Keratinocyte (primary cell): ENCODE measurements around the gene NAP1L1. TPM values are rescaled to one million over a fixed set of nuclear protein-coding genes. Genes with fewer than 3 reads are reported as not detected.

Source experiments
- DNase-seq: peaks from one replicate; pipeline ENCODE4 v3.0.0-alpha.2; 2011; ENCODE audit warnings: low read depth, missing footprints, low spot score
- FAIRE-seq: peaks from 2 replicates; lab custom pipeline; 2011; peaks lifted over from hg19 to GRCh38; lab: Jason Lieb, UNC
- H2AFZ ChIP-seq: 2 replicates; pipeline ENCODE4 v1.6.0; 2012; ENCODE audit warnings: low read length, control low read depth, inconsistent platforms; ENCODE audit not compliant: control insufficient read depth
- H3K27ac ChIP-seq: 2 replicates; pipeline ENCODE4 v1.5.1; 2011; ENCODE audit warnings: low read length; ENCODE audit not compliant: control insufficient read depth, insufficient read depth
- H3K27me3 ChIP-seq: 3 replicates; pipeline ENCODE4 v1.6.0; 2011; ENCODE audit warnings: low read length; ENCODE audit not compliant: control insufficient read depth, insufficient read depth; ENCODE audit errors: extremely low read depth
- H3K36me3 ChIP-seq, 2 experiments: 2 replicates in 1 of 2; 3 replicates in 1 of 2; pipeline ENCODE4 v1.5.1; 2011; ENCODE audit warnings: low read length in 2 of 2, mild to moderate bottlenecking in 1 of 2; ENCODE audit not compliant: control insufficient read depth in 2 of 2, insufficient read depth in 2 of 2; ENCODE audit errors: extremely low read depth in 1 of 2
- H3K4me1 ChIP-seq: 3 replicates; pipeline ENCODE4 v1.5.1; 2011; ENCODE audit warnings: low read length; ENCODE audit not compliant: control insufficient read depth, insufficient read depth; ENCODE audit errors: extremely low read depth
- H3K4me2 ChIP-seq: 3 replicates; pipeline ENCODE4 v1.6.0; 2011; ENCODE audit warnings: low read depth, low read length; ENCODE audit not compliant: control insufficient read depth, insufficient read depth; ENCODE audit errors: extremely low read depth
- H3K4me3 ChIP-seq, 3 experiments: fragments of 200-600 bp in 1 of 3; sonication (generic) in 1 of 3; 2 replicates in 2 of 3; 3 replicates in 1 of 3; pipeline ENCODE4 v1.5.1; 2011 to 2016; ENCODE audit warnings: low read length in 3 of 3, mild to moderate bottlenecking in 3 of 3, control low read depth in 2 of 3, inconsistent platforms in 1 of 3, low read depth in 1 of 3, mixed read lengths in 1 of 3, mixed run types in 1 of 3, moderate library complexity in 1 of 3; ENCODE audit not compliant: control insufficient read depth in 2 of 3, insufficient read depth in 2 of 3; ENCODE audit errors: extremely low read depth in 1 of 3
- H3K79me2 ChIP-seq: 2 replicates; pipeline ENCODE4 v1.6.0; 2012; ENCODE audit warnings: low read length; ENCODE audit not compliant: control insufficient read depth, insufficient read depth
- H3K9ac ChIP-seq: 3 replicates; pipeline ENCODE4 v1.6.0; 2011; ENCODE audit warnings: low read length; ENCODE audit not compliant: control insufficient read depth, insufficient read depth; ENCODE audit errors: extremely low read depth
- H3K9me1 ChIP-seq: 3 replicates; pipeline ENCODE4 v1.6.0; 2011; ENCODE audit warnings: low read length; ENCODE audit not compliant: control insufficient read depth, insufficient read depth; ENCODE audit errors: extremely low read depth
- H3K9me3 ChIP-seq: 2 replicates; pipeline ENCODE4 v1.5.1; 2012; ENCODE audit warnings: low read depth, low read length; ENCODE audit not compliant: control insufficient read depth
- H4K20me1 ChIP-seq: 3 replicates; pipeline ENCODE4 v1.6.0; 2011; ENCODE audit warnings: low read length; ENCODE audit not compliant: control insufficient read depth, insufficient read depth; ENCODE audit errors: extremely low read depth
- EZH2 ChIP-seq: IDR thresholded peaks from one replicate; pipeline ENCODE4 v1.6.1; 2012; ENCODE audit warnings: inconsistent platforms, mild to moderate bottlenecking, low read length, moderate library complexity
- dilution Hi-C: fragments of 300-500 bp; cut with MboI; formaldehyde crosslinking; loops from one replicate; pipeline ENCODE4 v1.7.0; 2020; ENCODE audit warnings: low sequenced_read_pairs; ENCODE audit not compliant: extremely low pct_ligation_motif_present
- polyA plus RNA-seq, 5 experiments: library from polyadenylated mRNA; depleted of rRNA in 3 of 5; stranded (reverse) in 3 of 5; stranded (forward) in 1 of 5; unstranded in 1 of 5; fragments of >200 nt; gene quantifications; 1 replicate in 1 of 5; 2 replicates in 3 of 5; 3 replicates in 1 of 5; pipeline versions ENCODE4 v1.2.1 to v1.2.3, GENCODE V29; 2011 to 2012; ENCODE audit warnings: missing spikeins in 2 of 5, low read depth in 1 of 5, low replicate concordance in 1 of 5
- TF ChIP-seq, protein P1 (sequence below), 3 experiments: IDR thresholded peaks in 1 of 3; conservative IDR thresholded peaks in 1 of 3; optimal IDR thresholded peaks in 1 of 3; 2 replicates in 2 of 3; 3 replicates in 1 of 3; pipeline versions ENCODE3 to v1.5.1; 2011; ENCODE audit warnings: low read length in 3 of 3, mild to moderate bottlenecking in 3 of 3, moderate library complexity in 2 of 3, control low read depth in 1 of 3, inconsistent platforms in 1 of 3; ENCODE audit not compliant: insufficient read depth in 2 of 3; ENCODE audit errors: extremely low read depth in 1 of 3

NAP1L1 gene
- polyA plus RNA-seq, 1 donor (not counting 4 experiments of a cell fraction or from before 2014, with no cell fraction given): 384 TPM

DNA sequence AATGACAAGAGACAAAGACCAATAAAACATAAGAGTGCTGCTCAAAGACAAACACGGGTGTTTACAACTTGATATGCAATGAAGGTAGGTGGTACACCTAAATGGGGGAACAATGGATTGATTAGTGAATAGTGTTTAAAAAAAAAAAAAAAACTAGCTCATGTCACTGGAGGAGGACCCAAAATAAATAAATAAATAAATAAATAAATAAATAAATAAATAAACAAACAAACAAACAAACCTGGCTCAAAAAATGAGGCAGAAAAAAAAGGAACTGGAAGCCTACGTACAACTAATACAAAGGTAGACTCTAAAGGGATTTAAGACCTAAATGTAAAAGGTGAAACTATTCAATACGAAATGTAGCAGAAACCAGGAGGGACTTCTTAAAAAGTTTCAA, 18.6 kb downstream of the NAP1L1 start:
- DNase-seq (no peak), FAIRE-seq (no peak)
- H3K79me2 ChIP-seq: peaks cover 96% of the 10 kb centered on the region
- no peaks in the 10 kb centered on the region for H3K9me1 ChIP-seq
- no peak overlapping the region for H3K4me3 ChIP-seq
- H3K27me3 ChIP-seq: no peaks in the 10 kb centered on the region
- H3K27ac ChIP-seq: no peak overlapping the region
- TF ChIP-seq, protein P1, sequence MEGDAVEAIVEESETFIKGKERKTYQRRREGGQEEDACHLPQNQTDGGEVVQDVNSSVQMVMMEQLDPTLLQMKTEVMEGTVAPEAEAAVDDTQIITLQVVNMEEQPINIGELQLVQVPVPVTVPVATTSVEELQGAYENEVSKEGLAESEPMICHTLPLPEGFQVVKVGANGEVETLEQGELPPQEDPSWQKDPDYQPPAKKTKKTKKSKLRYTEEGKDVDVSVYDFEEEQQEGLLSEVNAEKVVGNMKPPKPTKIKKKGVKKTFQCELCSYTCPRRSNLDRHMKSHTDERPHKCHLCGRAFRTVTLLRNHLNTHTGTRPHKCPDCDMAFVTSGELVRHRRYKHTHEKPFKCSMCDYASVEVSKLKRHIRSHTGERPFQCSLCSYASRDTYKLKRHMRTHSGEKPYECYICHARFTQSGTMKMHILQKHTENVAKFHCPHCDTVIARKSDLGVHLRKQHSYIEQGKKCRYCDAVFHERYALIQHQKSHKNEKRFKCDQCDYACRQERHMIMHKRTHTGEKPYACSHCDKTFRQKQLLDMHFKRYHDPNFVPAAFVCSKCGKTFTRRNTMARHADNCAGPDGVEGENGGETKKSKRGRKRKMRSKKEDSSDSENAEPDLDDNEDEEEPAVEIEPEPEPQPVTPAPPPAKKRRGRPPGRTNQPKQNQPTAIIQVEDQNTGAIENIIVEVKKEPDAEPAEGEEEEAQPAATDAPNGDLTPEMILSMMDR (optimal IDR thresholded peaks at IDR 0.05 in 1 of 3, IDR thresholded peaks at IDR 0.05 in 1 of 3, conservative IDR thresholded peaks at IDR 0.05 in 1 of 3; ENCODE audit: extremely low read depth in 1 of 3, insufficient read depth in 2 of 3, low read length in 3 of 3): no peak
- no peak for TF ChIP-seq EZH2
- H3K9me3 ChIP-seq: peaks cover 2% of the 10 kb centered on the region
- no peak overlapping the region for H3K9ac ChIP-seq
- H3K36me3 ChIP-seq: peaks cover 15 to 35% of the 10 kb centered on the region in 2 experiments
- H4K20me1 ChIP-seq: peaks cover 14% of the 10 kb centered on the region
- no peak overlapping the region for H2AFZ ChIP-seq
- no peak overlapping the region for H3K4me2 ChIP-seq
- H3K4me1 ChIP-seq: no peaks in the 10 kb centered on the region
- dilution Hi-C loops: no loop called here

DNA sequence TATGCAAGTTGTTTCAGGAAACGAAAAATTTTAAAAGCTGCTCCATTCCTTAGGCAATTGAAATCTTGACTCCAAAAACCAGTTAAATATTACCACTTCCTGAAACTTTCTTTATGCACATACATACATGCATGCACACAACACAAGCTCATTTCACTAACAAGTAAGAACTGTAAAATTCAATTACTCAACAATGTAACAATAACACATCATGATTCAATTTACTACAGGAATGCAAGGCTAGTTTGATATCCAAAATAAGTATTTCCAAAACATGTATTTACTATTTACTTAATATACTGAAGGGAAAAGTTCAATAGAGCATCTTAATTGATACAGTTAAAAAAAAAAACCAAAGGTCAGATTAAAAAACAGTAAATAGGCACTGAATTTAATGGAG, 19.6 kb downstream of the NAP1L1 start:
- TF ChIP-seq EZH2: no peak
- dilution Hi-C loops: no loop called here
- Histone ChIP-seq H3K27me3 (no peaks in the 10 kb centered on the region), H3K79me2 (peaks cover 90% of the 10 kb centered on the region), H3K4me2 (no peak overlapping the region), H4K20me1 (peaks cover 14% of the 10 kb centered on the region), H2AFZ (no peak overlapping the region), H3K4me3 (no peak overlapping the region), H3K27ac (no peak overlapping the region), H3K9me3 (peaks cover 2% of the 10 kb centered on the region), H3K4me1 (no peaks in the 10 kb centered on the region), H3K9me1 (no peaks in the 10 kb centered on the region), H3K9ac (no peak overlapping the region), H3K36me3 (peaks cover 15 to 33% of the 10 kb centered on the region in 2 experiments)
- no peak for FAIRE-seq
- no peak for DNase-seq

DNA sequence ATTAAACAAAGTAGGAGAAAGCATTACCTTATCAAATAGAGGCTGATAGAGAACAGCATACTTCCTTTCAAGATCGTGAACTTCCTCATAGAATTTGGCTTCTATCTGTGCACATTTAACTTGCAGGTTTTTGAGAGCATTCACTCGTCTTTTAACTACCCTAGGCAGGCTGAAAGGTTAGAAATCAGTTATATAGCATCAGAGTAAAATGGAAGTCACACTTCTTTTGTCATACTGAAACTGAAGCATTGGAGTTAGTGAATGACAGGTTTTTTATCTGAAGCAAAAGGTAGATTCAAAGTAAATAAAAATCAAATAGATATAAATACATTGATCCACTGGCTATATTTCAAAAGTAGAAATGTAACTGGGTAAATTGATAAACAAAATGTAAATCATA, 24.4 kb downstream of the NAP1L1 start:
- Histone ChIP-seq H3K9ac (no peak overlapping the region), H3K4me1 (no peaks in the 10 kb centered on the region), H2AFZ (no peak overlapping the region), H3K36me3 (peaks cover 22 to 25% of the 10 kb centered on the region in 2 experiments), H3K79me2 (peaks cover 43% of the 10 kb centered on the region), H3K27me3 (no peaks in the 10 kb centered on the region), H4K20me1 (peaks cover 14% of the 10 kb centered on the region), H3K9me1 (no peaks in the 10 kb centered on the region), H3K9me3 (no peaks in the 10 kb centered on the region), H3K4me3 (no peak overlapping the region), H3K4me2 (no peak overlapping the region), H3K27ac (no peak overlapping the region)
- no peak for DNase-seq
- dilution Hi-C loops: no loop called here
- TF ChIP-seq, protein P1 (optimal IDR thresholded peaks at IDR 0.05 in 1 of 3, IDR thresholded peaks at IDR 0.05 in 1 of 3, conservative IDR thresholded peaks at IDR 0.05 in 1 of 3; ENCODE audit: extremely low read depth in 1 of 3, insufficient read depth in 2 of 3, low read length in 3 of 3): no peak
- no peak for TF ChIP-seq EZH2
- FAIRE-seq: no peak
